K562 (cell line): ENCODE measurements around the gene ZC3H15. TPM values are rescaled to one million over a fixed set of nuclear protein-coding genes. Genes with fewer than 3 reads are reported as not detected.

Experiments used
- CBX8 ChIP-seq: fragments of 200-600 bp; sonication (generic); IDR thresholded peaks from 2 replicates; pipeline ENCODE4 v1.6.1; 2012; ENCODE audit warnings: borderline replicate concordance, mixed run types, low read depth, mild to moderate bottlenecking, moderate library complexity, mixed read lengths, low read length, control low read depth, inconsistent platforms; ENCODE audit not compliant: poor library complexity, severe bottlenecking; ENCODE audit errors: extremely low read depth
- HMGN3 ChIP-seq: IDR thresholded peaks from 2 replicates; pipeline ENCODE4 v1.6.1; 2011; ENCODE audit warnings: borderline replicate concordance, low read depth, mild to moderate bottlenecking, mixed read lengths, low read length; ENCODE audit not compliant: insufficient read length; ENCODE audit errors: extremely low read depth
- HOMEZ ChIP-seq: fragments of 250-450 bp; sonication (Bioruptor Pico); IDR thresholded peaks from 2 replicates; pipeline ENCODE4 v1.4.0; 2020; ENCODE audit warnings: mild to moderate bottlenecking, moderate library complexity
- MTA3 ChIP-seq: fragments of 450-650 bp; formaldehyde crosslinking; IDR thresholded peaks from 2 replicates; pipeline ENCODE4 v1.6.1; 2017; ENCODE audit warnings: mild to moderate bottlenecking, borderline replicate concordance
- MXI1 ChIP-seq: IDR thresholded peaks from 2 replicates; pipeline ENCODE4 v1.6.1; 2011; ENCODE audit warnings: low read depth, mild to moderate bottlenecking, improper control_type of control experiment, low read length
- NUFIP1 ChIP-seq: fragments of 450-650 bp; IDR thresholded peaks from 2 replicates; pipeline ENCODE4 v1.6.1; 2018; ENCODE audit not compliant: partially characterized antibody
- POLR3A ChIP-seq: IDR thresholded peaks from 2 replicates; pipeline ENCODE4 v1.6.1; 2011; ENCODE audit warnings: borderline replicate concordance, mild to moderate bottlenecking, moderate library complexity; ENCODE audit not compliant: insufficient read length, insufficient read depth; ENCODE audit errors: extremely low read depth
- SMARCA5 ChIP-seq: fragments of 450-650 bp; IDR thresholded peaks from 2 replicates; pipeline ENCODE4 v1.6.1; 2016
- ZBTB11 ChIP-seq, 3 experiments: fragments of 200-800 bp in 1 of 3; fragments of 250-450 bp in 1 of 3; fragments of 450-650 bp in 1 of 3; sonication (Bioruptor Pico) in 1 of 3; sonication (Bioruptor generic) in 1 of 3; formaldehyde crosslinking in 1 of 3; IDR thresholded peaks; 2 replicates each; pipeline versions ENCODE4 v1.6.1 to v1.8.0; 2016 to 2022; ENCODE audit warnings: mild to moderate bottlenecking in 2 of 3, missing genetic modification characterization in 2 of 3, missing compliant biosample characterization in 1 of 3, moderate library complexity in 1 of 3
- ZNF23 ChIP-seq: fragments of 250-450 bp; sonication (Bioruptor Pico); IDR thresholded peaks from 2 replicates; pipeline ENCODE4 v1.4.0; 2020; ENCODE audit warnings: mild to moderate bottlenecking
- ZNF655 ChIP-seq: fragments of 250-450 bp; sonication (Bioruptor Pico); IDR thresholded peaks from 2 replicates; pipeline ENCODE4 v1.5.0; 2021
- ZNF668 ChIP-seq: fragments of 250-450 bp; sonication (Bioruptor Pico); IDR thresholded peaks from 2 replicates; pipeline ENCODE4 v1.8.0; 2022; ENCODE audit warnings: mild to moderate bottlenecking, inconsistent platforms
- polyA plus RNA-seq, 8 experiments: library from polyadenylated mRNA; depleted of rRNA in 4 of 8; stranded (reverse) in 5 of 8; unstranded in 3 of 8; fragments of >200 nt; fragmentation: Nextera tagmentation in 2 of 8; fragmentation: Illumina TruSeq in 1 of 8; extraction: Ambion mirVana in 2 of 8; extraction: Trizol in 1 of 8; gene quantifications; 2 replicates each; pipeline versions ENCODE4 v1.2.1 to v1.2.3, GENCODE V29; 2011 to 2014; ENCODE audit warnings: inconsistent platforms in 1 of 8, missing spikeins in 1 of 8
- total RNA-seq, 7 experiments: library from RNA; depleted of rRNA in 6 of 7; stranded (reverse); fragments of >200 nt in 6 of 7; fragmentation: Illumina TruSeq in 2 of 7; extraction: Trizol in 2 of 7; gene quantifications; 2 replicates each; pipeline versions ENCODE4 v1.2.1 to v1.2.3, GENCODE V29; 2011 to 2021; ENCODE audit warnings: low replicate concordance in 1 of 7

Gene ZC3H15
- total and polyA plus RNA-seq, 9 of the 15 experiments (the other 6 are each of a cell fraction or from before 2014, with no cell fraction given), result 132 to 286 (median 189) TPM

GRCh38 chr2:186533717-186534116, 47.7 kb downstream of the ZC3H15 start (continued):
- TF ChIP-seq ZBTB11 (CRISPR knock-in tag; IDR thresholded peaks at IDR 0.05), result no peak
- no peak for TF ChIP-seq CBX8
- no peak for TF ChIP-seq HMGN3
- TF ChIP-seq ZNF655 (CRISPR knock-in tag), result no peak
- TF ChIP-seq SMARCA5, result no peak
- TF ChIP-seq POLR3A, result no peak
- TF ChIP-seq MXI1, result no peak
- TF ChIP-seq NUFIP1, result no peak
- no peak for TF ChIP-seq HOMEZ (CRISPR knock-in tag)
- TF ChIP-seq MTA3, result no peak
- TF ChIP-seq ZNF23 (CRISPR knock-in tag), result no peak
- TF ChIP-seq ZNF668 (CRISPR knock-in tag), result no peak
